Measurements from ENCODE around the gene CHRDL2. TPM values are rescaled to one million over a fixed set of nuclear protein-coding genes. Genes with fewer than 3 reads are reported as not detected.

CHRDL2 gene
- total RNA-seq, 1 donor from 2014 or later = not detected

GRCh38 chr11:74682731-74683278 lies 48.4 kb downstream of the CHRDL2 start:
- CTCF ChIA-PET = no interaction called here
- no peaks in the 10 kb centered on the region for H3K9me3 Mint-ChIP-seq
- TF ChIP-seq, protein P1, sequence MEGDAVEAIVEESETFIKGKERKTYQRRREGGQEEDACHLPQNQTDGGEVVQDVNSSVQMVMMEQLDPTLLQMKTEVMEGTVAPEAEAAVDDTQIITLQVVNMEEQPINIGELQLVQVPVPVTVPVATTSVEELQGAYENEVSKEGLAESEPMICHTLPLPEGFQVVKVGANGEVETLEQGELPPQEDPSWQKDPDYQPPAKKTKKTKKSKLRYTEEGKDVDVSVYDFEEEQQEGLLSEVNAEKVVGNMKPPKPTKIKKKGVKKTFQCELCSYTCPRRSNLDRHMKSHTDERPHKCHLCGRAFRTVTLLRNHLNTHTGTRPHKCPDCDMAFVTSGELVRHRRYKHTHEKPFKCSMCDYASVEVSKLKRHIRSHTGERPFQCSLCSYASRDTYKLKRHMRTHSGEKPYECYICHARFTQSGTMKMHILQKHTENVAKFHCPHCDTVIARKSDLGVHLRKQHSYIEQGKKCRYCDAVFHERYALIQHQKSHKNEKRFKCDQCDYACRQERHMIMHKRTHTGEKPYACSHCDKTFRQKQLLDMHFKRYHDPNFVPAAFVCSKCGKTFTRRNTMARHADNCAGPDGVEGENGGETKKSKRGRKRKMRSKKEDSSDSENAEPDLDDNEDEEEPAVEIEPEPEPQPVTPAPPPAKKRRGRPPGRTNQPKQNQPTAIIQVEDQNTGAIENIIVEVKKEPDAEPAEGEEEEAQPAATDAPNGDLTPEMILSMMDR (IDR thresholded peaks at IDR 0.05) = no peak
- peaks cover 25% of the 10 kb centered on the region for H3K27me3 Mint-ChIP-seq
- H3K36me3 Mint-ChIP-seq (ENCODE audit: low read depth) = no peaks in the 10 kb centered on the region
- ATAC-seq (ENCODE audit: low read depth) (no peak), DNase-seq (no peak)
- no peaks in the 10 kb centered on the region for H3K4me1 Mint-ChIP-seq
- intact Hi-C loops (cut with micrococcal nuclease) = no loop called here
- POLR2A ChIA-PET = no interaction called here
- H3K27ac Mint-ChIP-seq = no peak overlapping the region
- no peak overlapping the region for H3K4me3 Mint-ChIP-seq

GRCh38 chr11:74681686-74682651 lies 49.3 kb downstream of the CHRDL2 start:
- no peak overlapping the region for H3K4me3 Mint-ChIP-seq
- CTCF ChIA-PET = no interaction called here

DNA sequence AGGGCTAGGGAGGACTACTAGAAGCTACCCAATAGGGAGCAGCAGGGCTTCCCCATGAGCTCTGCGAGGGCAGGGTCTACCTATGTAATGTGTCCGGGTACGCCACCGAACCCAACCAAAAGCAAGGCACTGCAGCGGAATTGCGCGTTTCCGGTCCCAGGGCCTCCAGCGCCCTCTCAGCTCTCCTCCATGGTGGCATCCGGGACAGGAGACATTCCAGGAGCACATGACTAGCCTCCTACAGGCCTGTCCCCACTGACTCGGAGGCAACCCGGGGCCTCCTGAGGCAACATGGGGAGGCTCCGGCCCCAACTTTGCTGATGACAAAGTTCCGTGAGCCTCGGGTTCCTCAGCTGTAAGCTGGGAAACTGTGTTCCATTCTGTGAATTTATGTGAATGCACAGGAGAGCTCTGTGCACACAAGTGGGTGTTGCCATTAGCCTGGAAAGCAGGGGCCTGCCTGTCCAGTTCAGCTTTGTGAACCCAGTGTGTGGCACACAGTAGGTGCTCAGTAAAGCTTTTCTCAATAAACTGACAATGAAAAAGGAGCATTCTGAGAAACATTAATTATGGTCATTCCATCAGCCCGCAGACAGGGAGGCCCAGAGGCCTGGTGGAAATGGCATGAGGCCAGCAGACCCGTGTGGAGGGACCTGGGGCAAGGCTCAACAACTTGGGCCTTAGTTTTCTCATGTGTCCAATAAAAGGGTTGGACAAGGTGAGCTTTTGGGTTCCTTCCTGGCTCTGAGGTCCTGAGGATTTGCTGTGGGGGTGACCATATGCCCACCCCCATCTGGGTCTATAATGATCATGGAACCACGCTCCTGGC lies 50.3 kb downstream of the CHRDL2 start:
- DNase-seq = peak; percentile 7
- POLR2A ChIA-PET = no interaction called here
- no peaks in the 10 kb centered on the region for H3K36me3 Mint-ChIP-seq (ENCODE audit: low read depth)

More at GRCh38 chr11:74681686-74682651, 49.3 kb downstream of the CHRDL2 start:
- TF ChIP-seq, protein P1 (IDR thresholded peaks at IDR 0.05) = no peak
- ATAC-seq (ENCODE audit: low read depth) = no peak
- no peak for DNase-seq
- intact Hi-C loops (cut with micrococcal nuclease) = no loop called here
- no peaks in the 10 kb centered on the region for H3K4me1 Mint-ChIP-seq
- H3K27me3 Mint-ChIP-seq = peaks cover 25% of the 10 kb centered on the region
- POLR2A ChIA-PET = no interaction called here
- H3K27ac Mint-ChIP-seq = no peak overlapping the region
- H3K9me3 Mint-ChIP-seq = no peaks in the 10 kb centered on the region
- no peaks in the 10 kb centered on the region for H3K36me3 Mint-ChIP-seq (ENCODE audit: low read depth)

DNA sequence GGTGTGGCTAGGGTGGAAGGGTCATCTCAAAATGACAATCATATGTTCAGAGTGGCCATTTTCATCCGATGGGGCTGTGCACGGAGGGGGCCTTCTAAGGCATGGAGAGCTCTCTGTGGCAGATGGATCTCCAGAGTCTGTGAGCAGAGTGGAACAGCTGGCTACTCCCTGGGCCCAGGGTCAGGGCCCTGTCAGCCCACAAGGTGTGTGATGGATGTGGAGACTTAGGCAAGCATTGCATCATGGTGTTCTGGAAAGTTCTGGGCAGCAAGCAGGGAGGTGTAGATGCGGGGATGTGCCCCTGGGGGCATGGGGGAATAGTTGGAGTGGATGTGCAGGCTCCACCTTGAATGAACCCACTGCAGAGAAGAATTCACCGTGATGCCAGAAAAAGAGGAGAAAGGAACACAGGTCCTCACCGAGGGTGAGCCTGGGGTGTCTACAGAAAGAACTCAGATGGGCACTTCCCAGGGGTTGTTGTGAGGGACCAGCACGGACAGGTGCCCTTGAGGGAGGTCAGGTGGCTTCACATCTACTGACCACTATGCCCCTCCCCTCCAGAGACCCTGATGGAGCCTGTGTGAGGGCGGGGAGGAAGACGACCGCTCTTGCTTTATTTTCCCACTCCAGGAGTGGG lies 51.1 kb downstream of the CHRDL2 start:
- Mint-ChIP-seq H3K36me3 (ENCODE audit: low read depth) (no peaks in the 10 kb centered on the region), H3K4me3 (no peak overlapping the region), H3K9me3 (no peaks in the 10 kb centered on the region), H3K4me1 (no peaks in the 10 kb centered on the region), H3K27ac (no peak overlapping the region), H3K27me3 (peaks cover 24% of the 10 kb centered on the region)
- ATAC-seq (ENCODE audit: low read depth) = no peak
- TF ChIP-seq, protein P1 (IDR thresholded peaks at IDR 0.05) = no peak
- no peak for DNase-seq
- ChIA-PET POLR2A (no interaction called here), CTCF (no interaction called here)
- intact Hi-C loops (cut with micrococcal nuclease) = no loop called here

More for the DNA sequence above, 50.3 kb downstream of the CHRDL2 start:
- CTCF ChIA-PET = no interaction called here
- TF ChIP-seq, protein P1 (IDR thresholded peaks at IDR 0.05) = no peak
- no peak for ATAC-seq (ENCODE audit: low read depth)
- intact Hi-C loops (cut with micrococcal nuclease) = no loop called here
- no peak overlapping the region for H3K4me3 Mint-ChIP-seq
- no peak overlapping the region for H3K27ac Mint-ChIP-seq
- no peaks in the 10 kb centered on the region for H3K9me3 Mint-ChIP-seq
- H3K4me1 Mint-ChIP-seq = no peaks in the 10 kb centered on the region
- H3K27me3 Mint-ChIP-seq = peaks cover 25% of the 10 kb centered on the region
